Measurements from ENCODE around the gene GPR161.

- TF ChIP-seq EZH2 (IDR thresholded peaks at IDR 0.05; ENCODE audit: insufficient read depth, poor library complexity, severe bottlenecking) (no peak), EZH2phosphoT487 (IDR thresholded peaks at IDR 0.05; ENCODE audit: insufficient read depth, low read depth) (no peak)
These were observed 67.3 kb downstream of the GPR161 start for GRCh38 chr1:168069384-168069783.
